ENCODE results near the gene ZMYND15.

The ZMYND15 gene

GRCh38 chr17:4715063-4715744 lies 24.4 kb upstream of the ZMYND15 start:
- no peak for TF ChIP-seq CTCF (conservative IDR thresholded peaks at IDR 0.05; ENCODE audit: low read depth, low read length)
- H3K4me2 ChIP-seq = no peak overlapping the region

GRCh38 chr17:4716081-4716480 lies 23.6 kb upstream of the ZMYND15 start:
- Histone ChIP-seq H3K9ac (no peak overlapping the region), H3K4me2 (no peak overlapping the region), H3K79me2 (ENCODE audit: insufficient read depth, low read depth) (no peaks in the 10 kb centered on the region), H2AFZ (ENCODE audit: low read depth) (no peak overlapping the region), H4K20me1 (ENCODE audit: insufficient read depth) (no peaks in the 10 kb centered on the region), H3K4me1 (ENCODE audit: low read depth, poor library complexity, severe bottlenecking) (no peaks in the 10 kb centered on the region), H3K27ac (no peak overlapping the region), H3K36me3 (ENCODE audit: insufficient read depth) (no peaks in the 10 kb centered on the region), H3K27me3 (ENCODE audit: insufficient read depth, low read depth) (no peaks in the 10 kb centered on the region), H3K4me3 (IDR thresholded peaks at IDR 0.05; ENCODE audit: insufficient read depth, low read depth, low read length) (no peak overlapping the region)
- TF ChIP-seq CTCF (conservative IDR thresholded peaks at IDR 0.05; ENCODE audit: low read depth, low read length) = no peak

More at GRCh38 chr17:4715063-4715744, 24.4 kb upstream of the ZMYND15 start:
- Histone ChIP-seq H3K27ac (no peak overlapping the region), H2AFZ (ENCODE audit: low read depth) (no peak overlapping the region), H4K20me1 (ENCODE audit: insufficient read depth) (no peaks in the 10 kb centered on the region), H3K79me2 (ENCODE audit: insufficient read depth, low read depth) (no peaks in the 10 kb centered on the region), H3K4me1 (ENCODE audit: low read depth, poor library complexity, severe bottlenecking) (no peaks in the 10 kb centered on the region), H3K27me3 (ENCODE audit: insufficient read depth, low read depth) (no peaks in the 10 kb centered on the region), H3K4me3 (IDR thresholded peaks at IDR 0.05; ENCODE audit: insufficient read depth, low read depth, low read length) (no peak overlapping the region), H3K36me3 (ENCODE audit: insufficient read depth) (no peaks in the 10 kb centered on the region), H3K9ac (no peak overlapping the region)

GRCh38 chr17:4717791-4718190 lies 21.8 kb upstream of the ZMYND15 start:
- TF ChIP-seq CTCF (conservative IDR thresholded peaks at IDR 0.05; ENCODE audit: low read depth, low read length) = no peak

GRCh38 chr17:4718276-4718675 lies 21.4 kb upstream of the ZMYND15 start:
- H3K79me2 ChIP-seq (ENCODE audit: insufficient read depth, low read depth) = no peaks in the 10 kb centered on the region
- no peaks in the 10 kb centered on the region for H3K4me1 ChIP-seq (ENCODE audit: low read depth, poor library complexity, severe bottlenecking)
- no peaks in the 10 kb centered on the region for H3K36me3 ChIP-seq (ENCODE audit: insufficient read depth)
- TF ChIP-seq CTCF (conservative IDR thresholded peaks at IDR 0.05; ENCODE audit: low read depth, low read length) = no peak
- H3K27me3 ChIP-seq (ENCODE audit: insufficient read depth, low read depth) = no peaks in the 10 kb centered on the region
- H3K4me3 ChIP-seq (IDR thresholded peaks at IDR 0.05; ENCODE audit: insufficient read depth, low read depth, low read length) = no peak overlapping the region
- H3K4me2 ChIP-seq = no peak overlapping the region
- no peak overlapping the region for H3K9ac ChIP-seq
- H2AFZ ChIP-seq (ENCODE audit: low read depth) = no peak overlapping the region
- no peaks in the 10 kb centered on the region for H4K20me1 ChIP-seq (ENCODE audit: insufficient read depth)
- H3K27ac ChIP-seq = no peak overlapping the region

More at GRCh38 chr17:4717791-4718190, 21.8 kb upstream of the ZMYND15 start:
- no peaks in the 10 kb centered on the region for H3K27me3 ChIP-seq (ENCODE audit: insufficient read depth, low read depth)
- no peaks in the 10 kb centered on the region for H3K36me3 ChIP-seq (ENCODE audit: insufficient read depth)
- no peaks in the 10 kb centered on the region for H3K4me1 ChIP-seq (ENCODE audit: low read depth, poor library complexity, severe bottlenecking)
- H3K9ac ChIP-seq = no peak overlapping the region
- H2AFZ ChIP-seq (ENCODE audit: low read depth) = no peak overlapping the region
- no peak overlapping the region for H3K27ac ChIP-seq
- no peak overlapping the region for H3K4me2 ChIP-seq
- H3K79me2 ChIP-seq (ENCODE audit: insufficient read depth, low read depth) = no peaks in the 10 kb centered on the region
- no peak overlapping the region for H3K4me3 ChIP-seq (IDR thresholded peaks at IDR 0.05; ENCODE audit: insufficient read depth, low read depth, low read length)
- H4K20me1 ChIP-seq (ENCODE audit: insufficient read depth) = no peaks in the 10 kb centered on the region

Data from KMS-11 (cell line).